Measurements from ENCODE around the gene MGMT.

GRCh38 chr10:129659508-129660268 lies 192.6 kb downstream of the MGMT start:
- TF ChIP-seq CTCF (IDR thresholded peaks at IDR 0.05; ENCODE audit: low read depth, low read length, missing input control) (no peak), YY1 (IDR thresholded peaks at IDR 0.05) (no peak), SP1 (IDR thresholded peaks at IDR 0.05) (no peak), JUND (IDR thresholded peaks at IDR 0.05) (no peak), MAX (IDR thresholded peaks at IDR 0.05) (no peak), FOXA1 (IDR thresholded peaks at IDR 0.05) (no peak), ZBTB33 (IDR thresholded peaks at IDR 0.05) (no peak)

Data from liver (tissue), 3 donors.